SK-MEL-5 (cell line): ENCODE results near the gene GPRC5A. TPM values are rescaled to one million over a fixed set of nuclear protein-coding genes. Genes with fewer than 3 reads are reported as not detected.
"Not testable (repeated sequence)": the region's sequence is repeated elsewhere in the genome, so short reads cannot be mapped to it uniquely, and the experiment has no call there.

Experiments used
- DNase-seq: peaks from one replicate; pipeline ENCODE4 v3.0.0-alpha.2; 2016; ENCODE audit warnings: low read depth, low spot score
- in situ Hi-C: cut with HindIII; loops from 2 replicates; pipeline ENCODE4 v1.10.0; 2016; ENCODE audit warnings: low sequenced_read_pairs, high pct_unique_total_duplicates, low pct_unique_long_range_greater_than_20kb
- polyA plus RNA-seq, 2 experiments: library from polyadenylated mRNA; depleted of rRNA; stranded (reverse); fragments of >200 nt; gene quantifications; 2 replicates each; pipeline ENCODE4 v1.2.3, GENCODE V29; 2015
- total RNA-seq: library from RNA; depleted of rRNA; stranded (reverse); fragments of >200 nt; shearing (Covaris generic); gene quantifications from 2 replicates; pipeline ENCODE4 v1.2.3, GENCODE V29; 2014; rRNA removed

The GPRC5A gene, protein sequence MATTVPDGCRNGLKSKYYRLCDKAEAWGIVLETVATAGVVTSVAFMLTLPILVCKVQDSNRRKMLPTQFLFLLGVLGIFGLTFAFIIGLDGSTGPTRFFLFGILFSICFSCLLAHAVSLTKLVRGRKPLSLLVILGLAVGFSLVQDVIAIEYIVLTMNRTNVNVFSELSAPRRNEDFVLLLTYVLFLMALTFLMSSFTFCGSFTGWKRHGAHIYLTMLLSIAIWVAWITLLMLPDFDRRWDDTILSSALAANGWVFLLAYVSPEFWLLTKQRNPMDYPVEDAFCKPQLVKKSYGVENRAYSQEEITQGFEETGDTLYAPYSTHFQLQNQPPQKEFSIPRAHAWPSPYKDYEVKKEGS
- total RNA-seq: 13.9 and 17.6 TPM in 2 replicates
- polyA plus RNA-seq (2015; cell fraction: cytosol; rRNA removed): 15.1 and 26.8 TPM in 2 replicates
- 5.6 and 9.0 TPM in 2 replicates for polyA plus RNA-seq (2015; cell fraction: nucleus; rRNA removed)

DNA sequence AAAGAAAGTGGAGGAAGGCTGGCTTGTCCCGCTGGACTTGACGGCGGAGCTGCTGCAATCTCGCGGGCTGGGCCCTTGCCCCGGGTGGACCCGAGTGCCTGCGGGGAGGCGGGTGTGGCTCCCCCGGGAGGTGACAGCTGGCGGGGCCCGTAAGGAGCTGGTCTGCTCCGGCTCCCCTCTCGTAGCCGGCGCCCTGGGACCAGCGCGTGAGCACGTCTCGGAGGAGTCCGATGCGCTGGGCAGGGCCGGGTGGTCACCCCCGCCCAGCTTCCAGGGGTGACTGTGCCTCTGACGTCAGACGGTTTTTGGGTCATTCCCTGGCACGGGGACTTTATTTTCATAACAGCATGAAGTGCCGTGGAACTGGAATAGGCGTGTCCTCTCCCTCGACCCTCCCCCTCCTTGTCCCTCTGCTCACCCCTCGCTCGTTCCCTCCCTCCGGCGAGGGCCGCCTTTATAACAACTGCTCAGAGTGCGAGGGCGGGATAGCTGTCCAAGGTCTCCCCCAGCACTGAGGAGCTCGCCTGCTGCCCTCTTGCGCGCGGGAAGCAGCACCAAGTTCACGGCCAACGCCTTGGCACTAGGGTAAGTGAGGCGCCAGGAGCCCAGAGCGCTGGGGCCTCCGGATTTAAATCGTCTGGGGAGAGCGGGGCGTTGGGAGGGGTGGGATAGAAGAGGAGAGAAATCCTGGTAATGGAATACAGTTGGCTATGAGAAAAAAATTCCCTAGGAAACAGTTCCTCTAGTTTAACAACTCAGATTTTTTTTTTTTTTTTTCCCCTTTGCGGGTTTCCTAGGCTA, at the start of gene GPRC5A:
TSS of gene GPRC5A (plus strand) at position 483 of the 801 bp plus-strand sequence. CDS start 16,688 bp downstream, outside the sequence.
- in situ Hi-C loops: no loop called here
- peak; percentile 82 for DNase-seq

DNA sequence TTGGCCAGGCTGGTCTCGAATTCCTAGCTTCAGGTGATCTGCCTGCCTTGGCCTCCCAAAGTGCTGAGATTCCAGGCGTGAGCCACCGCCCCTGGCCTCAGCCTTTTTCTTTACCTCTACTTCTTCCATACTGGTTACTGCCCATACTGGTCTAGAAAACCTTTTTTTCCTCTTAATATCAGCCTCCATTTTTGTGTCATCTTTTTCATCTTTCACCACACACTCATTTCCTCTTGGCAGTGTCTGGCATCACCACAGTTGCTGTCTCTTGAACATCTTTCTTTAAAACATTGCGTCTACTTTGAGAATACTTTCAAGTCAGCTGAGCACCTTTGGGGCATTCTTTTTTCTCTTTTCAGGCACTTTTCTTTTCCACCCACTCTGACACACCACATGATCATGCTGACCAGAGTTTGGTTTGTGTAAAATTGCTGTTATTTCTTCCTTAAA, 45.5 kb upstream of the GPRC5A start:
- in situ Hi-C loops: no loop called here
- DNase-seq: no peak

DNA sequence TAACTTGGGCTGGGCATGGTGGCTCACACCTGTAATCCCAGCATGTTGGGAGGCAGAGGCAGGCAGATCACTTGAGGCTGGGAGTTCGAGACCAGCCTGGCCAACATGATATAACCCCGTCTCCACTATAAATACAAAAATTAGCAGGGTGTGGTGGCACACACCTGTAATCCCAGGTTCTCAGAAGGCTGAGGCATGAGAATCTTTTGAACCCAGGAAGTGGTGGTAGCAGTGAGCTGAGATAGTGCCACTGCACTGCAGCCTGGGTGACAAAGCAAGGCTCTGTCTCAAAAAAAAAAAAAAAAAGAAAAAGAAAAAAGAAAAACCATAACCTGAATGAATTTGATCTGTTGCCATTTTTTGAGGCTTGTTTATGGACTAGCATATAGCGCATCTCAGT, 44.6 kb upstream of the GPRC5A start:
- in situ Hi-C loops: not testable (repeated sequence)

DNA sequence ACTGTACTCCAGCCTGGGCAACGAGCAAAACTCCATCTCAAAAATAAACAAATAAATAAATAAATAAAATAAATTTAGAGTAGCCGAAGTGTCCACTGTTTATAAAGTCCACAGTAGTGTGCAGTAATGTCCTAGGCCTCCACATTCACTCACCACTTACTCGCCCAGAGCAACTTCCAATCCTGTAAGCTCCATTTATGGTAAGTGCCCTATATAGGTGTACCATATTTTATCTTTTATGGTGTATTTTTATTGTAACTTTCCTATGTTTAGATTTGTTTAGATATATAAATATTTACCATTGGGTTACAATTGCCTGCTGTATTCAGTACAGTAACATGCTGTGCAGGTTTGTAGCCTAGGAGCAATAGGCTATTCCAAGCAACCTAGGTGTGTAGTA, 37.9 kb upstream of the GPRC5A start:
- in situ Hi-C loops: no loop called here

More for the DNA sequence above, 44.6 kb upstream of the GPRC5A start:
- DNase-seq: not testable (repeated sequence)

DNA sequence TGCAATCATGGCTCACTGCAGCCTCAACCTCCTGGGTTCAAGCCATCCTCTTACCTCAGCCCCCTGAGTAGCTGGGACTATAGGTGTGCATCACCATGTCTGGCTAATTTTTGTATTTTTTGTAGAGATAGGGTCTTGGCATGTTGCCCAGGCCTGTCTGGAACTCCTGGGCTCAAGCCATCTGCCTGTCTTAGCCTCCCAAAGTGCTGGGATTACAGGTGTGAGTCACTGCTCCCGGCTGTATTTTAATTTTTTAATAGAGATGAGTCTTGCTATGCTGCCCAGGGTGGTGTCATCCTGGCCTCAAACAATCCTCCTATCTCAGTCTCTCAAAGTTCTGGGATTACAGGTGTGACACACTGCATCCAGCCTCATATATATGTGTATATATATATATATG, 31.7 kb upstream of the GPRC5A start:
- in situ Hi-C loops: no loop called here
- no peak for DNase-seq

More for the DNA sequence above, 37.9 kb upstream of the GPRC5A start:
- DNase-seq: no peak

DNA sequence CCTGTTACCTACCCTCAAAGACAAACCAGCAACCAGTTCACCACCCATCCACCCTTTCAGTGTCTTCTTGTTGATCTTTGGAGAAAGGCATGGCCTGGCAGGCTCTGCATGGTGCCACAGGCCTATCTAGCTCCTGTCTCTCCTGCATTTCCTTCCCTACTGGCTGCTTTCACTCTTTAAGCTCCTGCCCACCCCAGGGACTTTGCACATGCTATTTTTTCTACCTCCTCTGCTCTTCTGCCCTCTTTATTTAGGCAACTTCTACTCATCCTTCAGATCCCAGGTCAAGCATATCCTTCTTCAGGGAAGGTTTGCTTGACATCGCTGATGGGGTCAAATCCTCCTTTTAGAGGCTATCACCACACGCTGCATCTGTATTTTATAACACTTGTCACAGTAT, 27.1 kb upstream of the GPRC5A start:
- in situ Hi-C loops: no loop called here
- DNase-seq: no peak

DNA sequence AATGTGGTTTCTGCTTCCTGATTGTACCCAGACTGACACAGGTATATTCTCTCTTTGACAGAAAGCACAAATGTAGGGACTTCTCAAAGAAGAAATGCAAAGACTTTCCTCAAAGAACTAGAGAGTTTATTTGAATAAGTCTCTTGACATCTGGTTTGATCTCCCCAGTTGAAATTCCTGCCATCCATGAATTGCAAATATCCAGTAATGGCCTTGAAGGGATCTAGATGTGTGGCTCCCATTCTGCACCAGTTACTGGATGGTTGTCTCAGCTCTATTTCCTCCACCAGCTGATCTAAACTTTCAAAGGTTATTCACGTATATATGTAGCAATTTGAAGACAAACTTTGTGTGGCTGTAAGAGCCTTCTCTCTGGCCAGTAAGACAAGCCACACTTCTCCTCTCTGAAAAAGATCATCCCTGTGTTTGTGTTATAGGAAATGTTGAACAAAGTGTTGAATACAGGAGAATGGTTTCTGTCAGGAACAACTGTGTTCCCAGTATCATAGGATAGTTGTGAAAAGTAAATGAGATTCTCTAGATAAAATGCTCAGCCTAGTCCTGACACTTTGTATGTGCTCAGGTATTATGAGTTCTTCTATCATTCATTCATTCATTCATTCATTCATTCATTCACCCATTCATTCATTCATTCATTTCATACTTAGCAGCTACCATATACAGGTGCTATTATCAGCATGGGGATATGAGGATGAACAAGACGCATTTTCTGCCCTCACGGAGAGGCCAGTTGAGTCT, 22.7 kb upstream of the GPRC5A start:
- DNase-seq: no peak
- in situ Hi-C loops: no loop called here

DNA sequence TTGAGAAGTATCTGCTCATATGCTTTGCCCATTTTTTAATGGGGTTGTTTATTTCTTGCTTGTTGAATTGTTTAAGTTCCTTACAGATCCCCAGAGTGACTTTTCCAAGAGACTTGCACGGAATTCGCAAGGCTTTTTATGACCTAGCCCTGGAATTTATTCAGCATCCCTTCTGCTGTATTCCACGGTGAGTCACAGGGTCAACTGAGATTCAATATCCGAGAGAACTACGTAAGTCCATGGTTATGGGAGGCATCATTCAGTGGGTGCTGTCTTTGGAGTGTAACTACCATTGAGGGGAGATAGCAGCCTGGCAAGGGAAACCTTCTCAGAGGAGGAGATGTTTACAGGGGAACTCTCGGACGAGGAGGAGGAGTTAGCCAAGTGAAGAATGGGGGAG, 20.9 kb upstream of the GPRC5A start:
- in situ Hi-C loops: no loop called here
- DNase-seq: no peak

DNA sequence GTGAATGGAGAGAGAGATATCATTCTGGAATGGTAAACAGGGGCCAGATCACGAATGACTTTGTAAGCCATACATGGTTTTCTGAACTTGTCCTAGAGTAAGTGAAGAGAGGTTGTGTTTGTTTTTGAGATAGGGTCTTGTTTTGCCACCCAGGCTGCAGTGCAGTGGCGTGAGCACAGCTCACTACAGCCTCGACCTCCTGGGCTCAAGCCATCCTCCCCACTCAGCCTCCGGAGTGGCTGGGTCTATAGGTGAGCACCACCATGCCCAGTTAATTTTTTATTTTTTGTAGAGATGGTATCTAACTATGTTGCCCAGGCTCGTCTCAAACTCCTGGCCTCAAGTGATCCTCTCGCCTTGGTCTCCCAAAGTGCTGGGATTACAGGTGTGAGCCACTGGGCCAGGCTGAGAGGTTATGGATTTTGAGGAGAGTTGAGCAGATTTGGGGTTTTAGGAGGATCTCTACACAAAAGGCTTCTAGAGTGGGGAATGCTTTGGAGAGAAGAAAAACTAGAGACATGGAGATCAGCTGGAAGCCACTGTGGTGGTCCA, 19.7 kb upstream of the GPRC5A start:
- in situ Hi-C loops: no loop called here
- no peak for DNase-seq

DNA sequence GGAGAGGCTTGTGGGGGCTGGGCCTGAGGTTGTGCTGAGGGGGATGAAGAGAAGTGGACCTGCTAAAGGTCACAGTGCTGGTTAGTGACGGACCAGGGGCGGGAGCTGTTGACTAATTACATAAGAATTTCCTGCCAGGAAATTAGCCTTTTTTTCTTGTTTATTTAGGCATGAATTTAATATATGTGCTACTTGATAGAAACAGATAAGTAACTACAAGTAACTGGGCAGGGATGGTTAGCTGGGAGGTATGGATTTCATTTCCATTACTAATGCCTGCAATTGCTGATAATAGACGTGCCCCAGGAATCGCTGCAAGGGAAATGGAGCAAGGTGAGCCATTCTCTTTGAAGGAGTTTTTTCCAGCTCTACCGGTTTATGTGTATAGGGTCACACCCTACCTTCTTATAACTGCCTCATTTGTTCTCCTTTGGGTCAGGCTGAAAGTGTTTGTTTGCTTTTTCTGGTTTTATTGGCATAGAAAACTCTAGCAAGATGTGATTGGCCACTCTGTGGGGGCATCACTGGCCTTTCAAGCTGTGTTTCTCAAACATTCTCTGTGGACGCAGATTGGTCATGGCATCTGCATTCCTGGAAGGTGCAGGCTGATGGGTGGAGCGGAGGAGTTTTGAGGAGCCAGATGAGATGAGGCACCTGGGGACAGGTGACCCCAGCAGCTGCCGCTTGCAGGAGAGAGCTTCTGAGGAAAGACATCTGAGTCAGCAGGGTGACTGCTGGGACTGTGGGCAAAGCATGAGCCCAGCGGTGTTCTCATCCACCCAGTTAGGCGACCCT, 19.0 kb upstream of the GPRC5A start:
- DNase-seq: no peak
- in situ Hi-C loops: no loop called here

DNA sequence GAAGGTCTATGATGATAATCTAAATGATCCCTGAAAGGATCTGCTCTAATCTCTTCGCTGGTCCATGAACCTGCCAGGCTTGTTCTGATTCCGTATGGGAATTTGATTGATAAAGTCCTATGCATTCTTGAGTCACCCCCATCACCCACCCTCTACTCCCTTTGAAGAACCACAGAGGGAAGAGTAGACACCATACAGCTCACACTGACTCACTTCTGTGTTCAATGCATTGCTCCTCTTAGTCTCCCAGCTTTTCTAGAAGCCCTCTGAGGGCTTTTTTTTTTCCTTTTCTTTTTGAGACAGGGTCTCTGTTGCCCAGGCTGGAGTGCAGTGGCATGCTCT, 18.5 kb upstream of the GPRC5A start:
- in situ Hi-C loops: no loop called here
- no peak for DNase-seq

DNA sequence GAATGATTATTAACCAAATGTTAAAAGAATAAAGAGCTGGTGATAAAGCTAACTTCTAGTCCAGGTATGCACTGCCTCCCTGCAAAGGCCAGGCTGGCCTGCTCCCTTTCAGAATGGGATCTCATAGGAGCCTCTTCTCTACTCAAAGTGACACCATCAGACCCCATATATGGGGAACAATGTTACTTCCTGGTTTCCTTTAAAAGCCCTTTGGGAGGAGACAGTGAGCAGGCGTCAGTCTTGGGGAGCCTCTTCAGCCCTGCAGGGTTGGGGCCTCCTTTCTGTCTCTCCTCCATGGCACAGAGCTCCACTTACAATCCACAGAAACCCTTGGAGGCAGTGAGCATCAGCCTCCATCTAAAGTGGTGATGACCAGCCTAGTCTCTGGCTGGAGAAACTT, 17.3 kb upstream of the GPRC5A start:
- in situ Hi-C loops: no loop called here

DNA sequence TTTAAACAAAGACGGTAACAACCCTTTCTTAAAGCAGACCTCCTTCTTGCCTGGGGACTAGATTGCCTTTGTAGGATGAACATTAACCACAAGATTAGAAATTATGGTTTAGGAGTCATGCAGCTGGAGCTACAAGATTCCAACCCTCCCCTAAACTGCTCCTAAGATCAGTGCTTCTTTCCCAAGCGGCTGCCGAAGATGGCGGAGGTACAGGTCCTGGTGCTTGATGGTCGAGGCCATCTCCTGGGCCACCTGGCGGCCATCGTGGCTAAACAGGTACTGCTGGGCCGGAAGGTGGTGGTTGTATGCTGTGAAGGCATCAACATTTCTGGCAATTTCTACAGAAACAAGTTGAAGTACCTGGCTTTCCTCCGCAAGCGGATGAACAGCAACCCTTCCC, 16.1 kb upstream of the GPRC5A start:
- in situ Hi-C loops, DNase-seq: not testable (repeated sequence)

More for the DNA sequence above, 17.3 kb upstream of the GPRC5A start:
- no peak for DNase-seq

DNA sequence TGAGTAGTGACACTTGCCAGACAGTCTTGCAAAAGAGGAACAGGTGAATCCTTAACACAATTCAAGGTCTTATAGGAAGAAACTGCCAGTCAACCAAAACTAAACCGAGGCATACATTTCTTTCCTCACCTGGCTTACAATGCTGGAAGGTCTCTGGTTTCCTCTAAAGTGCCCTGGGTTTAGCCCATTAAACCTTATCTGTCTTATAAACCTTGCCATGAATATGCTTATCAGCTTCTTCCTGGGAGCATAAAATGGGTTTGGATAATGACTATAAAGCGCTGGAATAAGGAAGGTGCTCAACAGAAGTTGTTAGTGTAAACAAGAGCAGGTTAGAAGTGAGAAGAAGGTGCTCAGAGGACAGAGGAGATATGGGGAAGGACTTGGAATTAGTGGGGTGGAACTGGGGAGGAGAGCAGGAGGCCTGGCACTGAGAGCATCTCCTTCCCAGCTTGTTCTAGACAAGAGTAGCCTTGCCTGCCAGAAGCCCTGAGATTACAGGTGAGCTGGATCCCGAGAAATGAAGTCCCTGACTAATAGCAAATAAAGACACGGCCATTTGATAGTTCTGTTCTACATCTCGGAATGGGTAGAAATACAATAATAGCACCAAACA, 14.1 kb upstream of the GPRC5A start:
- DNase-seq: no peak
- in situ Hi-C loops: no loop called here

DNA sequence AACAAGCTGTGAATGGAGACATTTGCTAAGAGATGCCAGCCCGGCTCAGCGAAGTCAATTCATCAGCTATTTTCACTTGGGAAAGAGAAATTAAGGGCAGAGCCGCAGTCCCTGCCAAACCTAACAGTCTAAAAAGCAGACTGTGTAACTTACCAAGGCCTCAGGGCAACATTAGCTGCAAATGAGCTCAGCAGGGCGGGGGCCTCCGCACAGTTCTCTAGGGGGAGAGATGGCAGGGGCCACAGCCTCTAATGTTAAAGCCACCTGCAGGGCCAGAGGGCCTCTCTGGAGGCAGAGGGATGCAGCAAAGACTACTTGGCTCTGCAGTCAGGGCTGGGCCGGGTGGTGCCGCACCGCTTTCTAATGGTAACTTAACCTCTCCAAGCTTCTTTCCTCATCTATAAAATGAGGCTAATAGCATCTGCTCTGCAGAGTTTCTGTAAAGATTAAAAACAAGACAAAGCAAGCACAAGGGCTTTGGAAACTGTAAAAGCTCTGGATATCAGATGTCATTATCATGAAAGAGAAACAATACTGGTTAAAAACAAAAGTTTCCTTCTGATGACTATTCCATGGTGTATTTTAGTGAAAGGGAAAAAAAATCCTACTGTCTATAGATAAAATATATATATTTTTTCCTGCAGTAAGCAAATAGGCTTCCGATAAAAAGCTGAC, 13.4 kb upstream of the GPRC5A start:
- in situ Hi-C loops: no loop called here
- DNase-seq: no peak

DNA sequence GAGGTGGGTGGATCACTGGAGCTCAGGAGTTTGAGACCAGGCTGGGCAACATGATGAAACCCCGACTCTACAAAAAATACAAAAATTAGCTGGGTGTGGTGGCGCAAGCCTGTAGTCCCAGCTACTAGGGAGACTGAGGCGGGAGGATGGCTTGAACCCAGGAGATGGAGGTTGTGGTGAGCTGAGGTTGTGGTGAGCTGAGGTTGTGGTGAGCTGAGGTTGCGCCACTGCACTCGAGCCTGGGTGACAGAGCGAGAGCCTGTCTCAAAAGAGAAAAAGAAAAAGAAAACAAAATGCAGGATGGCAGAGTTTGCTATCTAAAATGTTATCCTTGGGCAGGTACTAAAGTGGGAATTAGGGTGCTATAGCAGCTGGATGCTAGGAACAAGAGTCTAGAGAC, 10.8 kb upstream of the GPRC5A start:
- in situ Hi-C loops: no loop called here
- DNase-seq: no peak
